Measurements from ENCODE around the gene PROSER3. TPM values are rescaled to one million over a fixed set of nuclear protein-coding genes. Genes with fewer than 3 reads are reported as not detected.
A peak's percentile ranks its signal among the peaks of the same experiment; 100 is the strongest.
"Not testable (repeated sequence)": the region's sequence is repeated elsewhere in the genome, so short reads cannot be mapped to it uniquely, and the experiment has no call there.

PROSER3 gene
- total RNA-seq, 1 donor from 2014 or later = 63.4 TPM

DNA sequence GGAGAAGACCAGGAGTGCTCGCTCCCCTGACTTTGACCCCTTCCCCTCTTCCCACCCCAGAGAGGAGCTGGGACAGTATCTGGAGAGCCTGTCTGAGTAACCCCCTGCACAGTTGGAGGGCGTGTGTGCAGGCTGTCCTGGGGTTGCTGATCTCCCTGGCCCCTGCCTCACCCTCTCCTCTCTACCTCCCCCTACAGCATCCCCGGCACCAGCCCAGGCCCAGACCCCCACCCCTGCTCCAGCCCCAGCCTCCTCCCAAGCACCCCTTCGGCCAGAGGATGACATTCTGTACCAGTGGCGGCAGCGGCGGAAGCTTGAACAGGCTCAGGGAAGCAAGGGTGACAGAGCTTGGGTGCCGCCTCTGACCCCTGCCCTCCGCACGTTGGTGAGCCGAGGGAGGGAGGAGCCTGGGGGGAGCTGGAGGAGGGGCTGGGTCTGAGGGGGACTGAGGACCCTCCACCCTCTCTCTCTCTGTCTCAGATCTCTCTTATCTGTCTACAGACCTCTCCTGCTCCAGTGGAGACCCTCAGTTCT, 8.7 kb downstream of the PROSER3 start:
- no peak for DNase-seq (ENCODE audit: low read depth, low spot score)
- TF ChIP-seq, protein P1, sequence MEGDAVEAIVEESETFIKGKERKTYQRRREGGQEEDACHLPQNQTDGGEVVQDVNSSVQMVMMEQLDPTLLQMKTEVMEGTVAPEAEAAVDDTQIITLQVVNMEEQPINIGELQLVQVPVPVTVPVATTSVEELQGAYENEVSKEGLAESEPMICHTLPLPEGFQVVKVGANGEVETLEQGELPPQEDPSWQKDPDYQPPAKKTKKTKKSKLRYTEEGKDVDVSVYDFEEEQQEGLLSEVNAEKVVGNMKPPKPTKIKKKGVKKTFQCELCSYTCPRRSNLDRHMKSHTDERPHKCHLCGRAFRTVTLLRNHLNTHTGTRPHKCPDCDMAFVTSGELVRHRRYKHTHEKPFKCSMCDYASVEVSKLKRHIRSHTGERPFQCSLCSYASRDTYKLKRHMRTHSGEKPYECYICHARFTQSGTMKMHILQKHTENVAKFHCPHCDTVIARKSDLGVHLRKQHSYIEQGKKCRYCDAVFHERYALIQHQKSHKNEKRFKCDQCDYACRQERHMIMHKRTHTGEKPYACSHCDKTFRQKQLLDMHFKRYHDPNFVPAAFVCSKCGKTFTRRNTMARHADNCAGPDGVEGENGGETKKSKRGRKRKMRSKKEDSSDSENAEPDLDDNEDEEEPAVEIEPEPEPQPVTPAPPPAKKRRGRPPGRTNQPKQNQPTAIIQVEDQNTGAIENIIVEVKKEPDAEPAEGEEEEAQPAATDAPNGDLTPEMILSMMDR (conservative IDR thresholded peaks at IDR 0.05) = no peak
- Mint-ChIP-seq H3K27ac (ENCODE audit: unreplicated experiment) (no peak overlapping the region), H3K9me3 (no peaks in the 10 kb centered on the region), H3K4me1 (peaks cover 5% of the 10 kb centered on the region), H3K4me3 (peak overlapping the region; percentile 38), H3K27me3 (ENCODE audit: low read depth) (no peaks in the 10 kb centered on the region), H3K36me3 (ENCODE audit: low read depth) (peaks cover 10% of the 10 kb centered on the region)

DNA sequence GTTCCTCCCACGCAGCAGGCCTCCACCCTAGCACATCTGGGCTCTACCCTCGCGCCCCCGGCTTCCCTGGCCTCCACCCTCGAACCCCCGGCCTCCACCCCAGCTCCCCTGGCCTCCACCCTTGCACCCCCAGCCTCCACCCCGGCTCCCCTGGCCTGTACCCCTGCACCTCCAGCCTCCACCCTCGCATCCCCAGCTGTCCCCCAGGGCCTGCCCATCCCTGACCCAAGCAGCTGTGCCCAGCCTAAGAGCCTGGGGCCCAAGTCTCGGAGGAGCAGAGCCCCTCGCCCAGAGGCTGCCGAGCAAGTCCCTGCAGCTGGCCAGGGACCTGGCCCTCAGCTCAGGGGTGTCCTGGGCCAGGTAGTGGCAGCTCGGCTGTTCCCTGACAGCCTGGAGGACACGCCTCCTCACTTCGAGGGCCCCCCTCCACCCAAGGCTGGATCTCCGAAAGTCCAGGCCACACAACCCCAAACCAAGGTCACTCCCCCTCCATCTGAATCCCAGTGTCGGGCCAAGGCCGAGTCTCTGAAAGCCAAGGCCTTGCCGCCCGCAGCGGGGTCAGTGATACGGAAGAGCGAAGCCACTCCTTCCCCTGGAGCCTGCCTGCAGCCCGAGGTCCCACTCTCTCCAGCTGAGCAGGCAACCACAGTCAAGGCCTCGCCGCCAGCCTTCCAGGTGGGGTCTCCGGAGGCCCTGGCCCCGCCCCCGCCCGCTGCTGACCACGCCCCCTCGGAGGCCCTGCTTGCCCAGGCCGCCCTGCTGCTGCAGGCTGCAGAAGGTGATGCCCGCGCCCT, 9.5 kb downstream of the PROSER3 start:
- DNase-seq (ENCODE audit: low read depth, low spot score) = no peak
- TF ChIP-seq, protein P1 (conservative IDR thresholded peaks at IDR 0.05) = no peak
- Mint-ChIP-seq H3K27ac (ENCODE audit: unreplicated experiment) (no peak overlapping the region), H3K36me3 (ENCODE audit: low read depth) (peaks cover 6% of the 10 kb centered on the region), H3K4me1 (peaks cover 5% of the 10 kb centered on the region), H3K27me3 (ENCODE audit: low read depth) (no peaks in the 10 kb centered on the region), H3K4me3 (no peak overlapping the region), H3K9me3 (no peaks in the 10 kb centered on the region)

DNA sequence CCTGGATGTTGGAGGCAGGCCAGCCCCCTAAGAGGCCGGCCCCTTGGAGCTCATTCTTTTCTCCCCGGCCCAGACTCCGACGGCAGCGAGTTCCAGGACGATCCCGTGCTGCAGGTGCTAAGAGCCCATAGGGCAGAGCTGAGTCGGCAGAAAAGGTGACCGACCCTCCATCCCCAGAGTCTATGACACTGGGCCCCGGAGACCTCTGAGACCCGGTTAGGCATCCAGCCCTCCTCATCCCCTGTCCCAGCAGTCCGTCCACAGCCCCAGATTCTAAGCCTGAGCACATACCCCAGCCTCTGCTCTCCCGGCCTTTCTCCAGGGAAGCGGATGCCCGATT, 10.1 kb downstream of the PROSER3 start:
- no peaks in the 10 kb centered on the region for H3K9me3 Mint-ChIP-seq
- no peaks in the 10 kb centered on the region for H3K27me3 Mint-ChIP-seq (ENCODE audit: low read depth)
- peaks cover 6% of the 10 kb centered on the region for H3K36me3 Mint-ChIP-seq (ENCODE audit: low read depth)
- TF ChIP-seq, protein P1 (conservative IDR thresholded peaks at IDR 0.05) = no peak
- no peak overlapping the region for H3K27ac Mint-ChIP-seq (ENCODE audit: unreplicated experiment)
- no peak for DNase-seq (ENCODE audit: low read depth, low spot score)
- no peak overlapping the region for H3K4me3 Mint-ChIP-seq
- H3K4me1 Mint-ChIP-seq = peaks cover 5% of the 10 kb centered on the region

DNA sequence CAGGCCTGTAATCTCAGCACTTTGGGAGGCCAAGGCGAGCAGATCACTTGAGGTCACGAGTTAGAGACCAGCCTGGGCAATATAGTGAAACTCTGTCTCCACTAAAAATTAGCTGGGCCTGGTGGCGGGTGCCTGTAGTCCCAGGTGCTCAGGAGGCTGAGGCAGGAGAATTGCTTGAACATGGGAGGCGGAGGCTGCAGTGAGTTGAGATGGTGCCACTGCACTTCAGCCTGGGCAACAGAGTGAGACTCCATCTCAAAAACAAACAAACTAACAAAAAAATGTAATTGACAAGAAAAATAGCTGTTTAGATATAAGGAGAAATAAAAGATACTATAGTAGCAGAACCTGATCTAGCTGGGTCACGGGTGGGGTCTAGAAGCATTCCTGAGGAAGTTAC, 14.4 kb downstream of the PROSER3 start:
- H3K27ac Mint-ChIP-seq (ENCODE audit: unreplicated experiment); H3K27me3 Mint-ChIP-seq (ENCODE audit: low read depth); H3K36me3 Mint-ChIP-seq (ENCODE audit: low read depth); H3K9me3 Mint-ChIP-seq; H3K4me3 Mint-ChIP-seq; DNase-seq (ENCODE audit: low read depth, low spot score): not testable (repeated sequence)
- peaks cover 32% of the 10 kb centered on the region for H3K4me1 Mint-ChIP-seq

DNA sequence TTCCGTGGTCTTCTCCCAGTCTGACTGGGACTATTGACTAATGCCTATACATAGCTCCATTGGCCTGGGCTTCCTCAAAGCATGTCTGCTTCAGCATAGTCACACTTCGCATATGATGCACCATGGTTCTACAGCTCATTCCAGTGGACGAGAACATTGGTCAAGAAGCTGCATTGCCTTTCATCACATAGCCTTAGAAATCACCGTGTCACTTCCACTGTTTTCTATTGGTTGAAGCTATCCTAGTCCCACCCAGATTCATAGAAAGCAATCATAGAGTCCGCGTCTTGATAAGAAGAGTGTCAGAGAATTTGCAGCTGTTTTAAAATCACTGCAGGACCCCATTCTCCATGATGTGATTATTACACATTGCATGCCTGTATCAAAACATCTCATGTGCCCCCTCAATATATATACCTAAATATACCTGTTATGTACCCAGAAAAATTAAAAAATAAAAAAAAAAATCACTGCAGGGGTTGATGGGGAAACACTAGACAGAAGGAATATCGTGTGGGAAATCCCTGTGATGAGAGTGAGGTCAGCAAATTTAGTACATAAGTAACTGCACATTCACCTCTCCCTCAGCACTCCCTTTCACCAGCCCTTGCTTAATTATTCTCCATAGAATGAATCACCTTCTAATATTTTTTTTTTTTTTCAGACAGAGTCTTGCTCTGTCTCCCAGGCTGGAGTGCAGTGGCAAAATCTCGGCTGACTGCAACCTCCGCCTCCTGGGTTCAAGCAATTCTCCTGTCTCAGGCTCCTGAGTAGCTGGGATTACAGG, 15.2 kb downstream of the PROSER3 start:
- peaks cover 39% of the 10 kb centered on the region for H3K4me1 Mint-ChIP-seq
- no peak overlapping the region for H3K27ac Mint-ChIP-seq (ENCODE audit: unreplicated experiment)
- H3K9me3 Mint-ChIP-seq = no peaks in the 10 kb centered on the region
- peak overlapping the region; percentile 71 for H3K4me3 Mint-ChIP-seq
- TF ChIP-seq, protein P1 (conservative IDR thresholded peaks at IDR 0.05) = no peak
- peaks cover 9% of the 10 kb centered on the region for H3K27me3 Mint-ChIP-seq (ENCODE audit: low read depth)
- no peak for DNase-seq (ENCODE audit: low read depth, low spot score)
- H3K36me3 Mint-ChIP-seq (ENCODE audit: low read depth) = peaks cover 6% of the 10 kb centered on the region

All from neural crest cell (in vitro differentiated cells).